ENCODE results near the gene MSL3B.
"Not testable (repeated sequence)": the region's sequence is repeated elsewhere in the genome, so short reads cannot be mapped to it uniquely, and the experiment has no call there.

Gene MSL3B

DNA sequence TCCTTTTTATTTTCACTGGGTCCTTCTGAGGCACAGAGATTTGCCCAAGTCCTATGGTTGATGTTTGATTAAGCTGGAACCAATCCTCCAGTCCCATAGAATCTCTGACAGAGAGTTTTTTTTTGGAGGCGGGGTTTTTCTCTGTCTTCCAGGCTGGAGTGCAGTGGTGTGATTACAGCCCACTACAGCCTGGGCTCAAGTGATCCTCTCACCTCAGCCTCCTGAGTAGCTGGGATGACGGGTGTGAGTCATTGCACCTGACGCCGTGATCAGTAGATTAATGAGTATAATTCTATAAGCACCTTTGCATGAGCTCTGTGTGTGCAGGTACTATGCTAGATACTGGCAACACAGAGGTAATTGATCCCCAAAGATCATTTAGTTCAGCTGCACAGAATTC, 33.7 kb upstream of the MSL3B start:
- TF ChIP-seq, protein P1, sequence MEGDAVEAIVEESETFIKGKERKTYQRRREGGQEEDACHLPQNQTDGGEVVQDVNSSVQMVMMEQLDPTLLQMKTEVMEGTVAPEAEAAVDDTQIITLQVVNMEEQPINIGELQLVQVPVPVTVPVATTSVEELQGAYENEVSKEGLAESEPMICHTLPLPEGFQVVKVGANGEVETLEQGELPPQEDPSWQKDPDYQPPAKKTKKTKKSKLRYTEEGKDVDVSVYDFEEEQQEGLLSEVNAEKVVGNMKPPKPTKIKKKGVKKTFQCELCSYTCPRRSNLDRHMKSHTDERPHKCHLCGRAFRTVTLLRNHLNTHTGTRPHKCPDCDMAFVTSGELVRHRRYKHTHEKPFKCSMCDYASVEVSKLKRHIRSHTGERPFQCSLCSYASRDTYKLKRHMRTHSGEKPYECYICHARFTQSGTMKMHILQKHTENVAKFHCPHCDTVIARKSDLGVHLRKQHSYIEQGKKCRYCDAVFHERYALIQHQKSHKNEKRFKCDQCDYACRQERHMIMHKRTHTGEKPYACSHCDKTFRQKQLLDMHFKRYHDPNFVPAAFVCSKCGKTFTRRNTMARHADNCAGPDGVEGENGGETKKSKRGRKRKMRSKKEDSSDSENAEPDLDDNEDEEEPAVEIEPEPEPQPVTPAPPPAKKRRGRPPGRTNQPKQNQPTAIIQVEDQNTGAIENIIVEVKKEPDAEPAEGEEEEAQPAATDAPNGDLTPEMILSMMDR (IDR thresholded peaks at IDR 0.05; ENCODE audit: insufficient read depth, low read depth, low read length): no peak
- DNase-seq (ENCODE audit: low read depth): no peak
- H3K4me3 ChIP-seq (ENCODE audit: low read depth, low read length): no peak overlapping the region

DNA sequence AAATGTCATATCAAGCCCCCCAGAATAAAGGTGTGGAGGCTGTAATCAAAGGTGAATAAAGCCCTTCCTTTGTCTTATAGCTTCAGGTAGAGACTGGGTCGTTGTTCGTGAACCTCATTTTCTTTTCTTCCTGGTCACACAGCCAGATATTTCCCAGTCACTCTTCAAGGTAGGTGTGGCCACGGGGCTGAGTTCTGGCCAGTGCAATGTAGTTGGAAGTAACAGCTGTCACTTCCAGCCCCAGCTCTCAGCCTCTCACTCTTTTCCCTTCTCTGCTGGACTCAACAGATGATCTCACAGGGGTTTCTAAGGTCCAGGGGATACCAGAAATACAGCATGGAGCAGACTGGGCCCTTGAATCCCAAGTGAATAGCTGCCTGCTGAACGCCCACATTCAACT, 33.2 kb upstream of the MSL3B start:
- no peak for DNase-seq (ENCODE audit: low read depth)
- TF ChIP-seq, protein P1 (IDR thresholded peaks at IDR 0.05; ENCODE audit: insufficient read depth, low read depth, low read length): no peak

DNA sequence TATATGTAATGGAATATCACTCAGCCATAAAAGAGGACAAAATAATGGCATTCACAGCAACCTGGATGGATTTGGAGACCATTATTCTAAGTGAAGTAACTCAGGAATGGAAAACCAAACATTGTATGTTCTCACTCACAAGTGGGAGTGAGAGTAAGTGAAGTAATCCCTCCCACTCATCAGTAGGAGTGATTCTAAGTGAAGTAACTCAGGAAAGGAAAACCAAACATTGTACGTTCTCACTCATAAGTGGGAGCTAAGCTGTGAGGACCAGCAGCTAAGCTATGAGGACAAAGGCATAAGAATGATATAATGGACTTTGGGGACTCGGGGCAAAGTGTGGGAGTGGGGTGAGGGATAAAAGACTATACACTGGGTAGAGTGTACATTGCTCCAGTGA, 28.1 kb upstream of the MSL3B start:
- DNase-seq (ENCODE audit: low read depth); H3K4me3 ChIP-seq (ENCODE audit: low read depth, low read length): not testable (repeated sequence)

More for the DNA sequence above, 33.2 kb upstream of the MSL3B start:
- H3K4me3 ChIP-seq (ENCODE audit: low read depth, low read length): no peak overlapping the region

DNA sequence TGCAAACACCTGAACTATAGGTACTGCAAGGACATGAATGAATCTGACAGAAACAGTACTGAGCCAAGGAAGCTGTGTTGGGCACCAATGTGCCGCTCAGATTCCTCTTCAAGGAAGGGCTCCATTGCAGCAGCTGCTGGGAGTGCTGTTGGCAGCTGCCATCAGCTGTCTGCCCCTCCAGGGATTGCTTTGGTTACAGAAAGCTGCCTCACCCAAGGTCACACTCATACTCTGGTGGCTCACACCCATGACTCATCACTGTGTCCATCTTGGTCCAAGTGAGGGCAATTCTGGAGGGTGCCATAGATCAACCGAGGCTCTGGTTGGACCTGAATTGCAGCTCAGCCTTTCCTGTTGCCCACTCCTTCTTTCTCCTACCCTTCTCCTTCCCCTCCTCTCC, 24.6 kb upstream of the MSL3B start:
- DNase-seq (ENCODE audit: low read depth): no peak
- H3K4me3 ChIP-seq (ENCODE audit: low read depth, low read length): no peak overlapping the region
- TF ChIP-seq, protein P1 (IDR thresholded peaks at IDR 0.05; ENCODE audit: insufficient read depth, low read depth, low read length): no peak

DNA sequence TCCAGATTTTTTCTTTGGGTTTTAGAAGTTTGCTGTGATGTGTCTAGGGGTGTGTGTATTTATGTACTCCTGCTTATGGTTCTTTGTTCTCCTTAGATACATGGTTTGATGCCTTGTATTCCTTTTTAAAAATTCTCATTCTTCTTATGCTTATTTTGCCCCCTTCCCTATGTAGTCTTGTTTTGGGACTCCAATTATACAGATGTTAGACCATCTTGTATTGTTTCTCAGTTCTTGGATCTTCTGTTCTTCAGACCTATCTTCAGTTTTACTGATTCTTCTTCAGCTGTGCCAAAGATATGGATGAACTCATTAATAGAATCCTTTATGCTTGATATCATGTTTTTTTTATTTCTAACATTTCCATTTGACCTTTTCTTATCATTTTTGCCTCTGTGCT, 14.2 kb upstream of the MSL3B start:
- TF ChIP-seq, protein P1 (IDR thresholded peaks at IDR 0.05; ENCODE audit: insufficient read depth, low read depth, low read length): no peak
- DNase-seq (ENCODE audit: low read depth): peak; percentile 2
- H3K4me3 ChIP-seq (ENCODE audit: low read depth, low read length): no peak overlapping the region

DNA sequence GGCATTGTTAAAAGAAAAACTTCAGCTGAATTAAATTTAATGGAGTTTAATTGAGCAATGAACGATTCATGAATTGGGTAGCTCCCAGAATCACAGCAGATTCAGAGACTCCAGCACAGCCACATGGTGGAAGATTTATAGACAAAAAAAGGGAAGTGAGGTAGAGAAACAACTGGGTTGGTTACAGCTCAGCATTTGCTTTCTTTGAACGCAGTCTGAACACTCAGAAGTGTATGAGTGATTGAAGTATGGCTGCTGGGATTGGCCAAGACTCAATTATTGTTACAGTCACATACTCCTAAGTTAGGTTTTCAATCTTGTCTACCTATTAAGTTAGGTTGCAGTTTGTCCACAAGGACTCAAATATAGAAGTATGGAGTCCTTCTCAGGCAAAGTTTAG, 3.9 kb upstream of the MSL3B start:
- not testable (repeated sequence) for H3K4me3 ChIP-seq (ENCODE audit: low read depth, low read length); DNase-seq (ENCODE audit: low read depth)

DNA sequence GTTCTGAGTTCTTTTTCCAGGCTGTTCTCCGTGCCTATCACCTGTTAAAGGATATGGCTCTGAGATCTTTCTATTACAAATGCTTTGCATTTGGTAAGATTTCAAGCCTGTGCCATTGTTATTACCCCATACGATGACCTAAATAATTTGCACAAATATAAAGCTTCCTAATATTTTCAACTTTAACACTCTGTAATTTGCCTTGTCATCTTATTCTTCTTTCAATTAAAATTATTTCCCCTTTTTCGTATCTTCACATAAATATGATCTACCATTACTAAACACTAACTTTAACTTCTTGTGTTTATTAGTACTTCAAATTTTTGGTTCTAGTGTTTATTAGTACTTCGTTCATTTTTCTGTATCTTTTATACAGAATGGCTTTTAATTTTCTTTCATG, 3.2 kb upstream of the MSL3B start:
- no peak for DNase-seq (ENCODE audit: low read depth)
- TF ChIP-seq, protein P1 (IDR thresholded peaks at IDR 0.05; ENCODE audit: insufficient read depth, low read depth, low read length): no peak
- H3K4me3 ChIP-seq (ENCODE audit: low read depth, low read length): no peak overlapping the region

DNA sequence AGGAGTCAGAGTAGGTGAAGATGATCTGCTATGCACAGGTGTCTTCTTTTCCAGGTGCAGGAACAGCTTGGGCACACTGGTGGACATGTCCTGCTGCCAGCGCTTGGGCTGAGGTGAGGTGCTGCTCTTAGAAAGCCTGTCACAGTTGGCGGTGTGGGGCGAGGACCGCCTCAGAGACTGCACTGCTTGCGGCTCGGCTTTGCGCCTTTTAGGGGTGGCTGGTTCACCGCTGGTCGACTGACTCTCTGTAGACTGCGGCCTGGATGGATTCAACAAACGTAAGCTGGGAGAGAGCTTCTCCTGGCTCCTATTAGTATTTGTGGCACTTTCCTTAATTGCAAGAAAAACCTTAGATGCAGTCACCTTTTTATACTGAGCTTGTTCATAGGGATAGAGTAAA, 1.7 kb downstream of the MSL3B start:
- no peak for DNase-seq (ENCODE audit: low read depth)
- TF ChIP-seq, protein P1 (IDR thresholded peaks at IDR 0.05; ENCODE audit: insufficient read depth, low read depth, low read length): no peak
- no peak overlapping the region for H3K4me3 ChIP-seq (ENCODE audit: low read depth, low read length)
